WTC11 (cell line): Measurements from ENCODE around the gene NUB1. TPM values are rescaled to one million over a fixed set of nuclear protein-coding genes. Genes with fewer than 3 reads are reported as not detected.

ENCODE experiments used
- ATAC-seq: fragments of 200-7000 bp; cut with Tn5 transposase; 2 replicates; pipeline ENCODE4 v1.10.0; 2021; ENCODE audit warnings: mild to moderate bottlenecking, moderate library complexity
- CTCF ChIA-PET: fragments of 300-600 bp; sonication (Branson Sonifier 250); formaldehyde crosslinking; loops from one replicate; lab custom pipeline; 2021; ENCODE audit warnings: antibody characterized with exemption; lab: Charles Lee
- POLR2A ChIA-PET: fragments of 350-600 bp; sonication (Branson Sonifier 250); formaldehyde crosslinking; loops from one replicate; lab custom pipeline; 2021; ENCODE audit warnings: antibody characterized with exemption; lab: Charles Lee
- DNase-seq: peaks from one replicate; pipeline ENCODE4 v3.0.0; 2021; ENCODE audit warnings: low spot score
- H3K27ac Mint-ChIP-seq: 2 replicates; pipeline ENCODE4 v1.8.0; 2021; ENCODE audit warnings: mixed read lengths
- H3K27me3 Mint-ChIP-seq: 2 replicates; pipeline ENCODE4 v1.8.0; 2021; ENCODE audit warnings: low read depth, mild to moderate bottlenecking, moderate library complexity, mixed read lengths
- H3K36me3 Mint-ChIP-seq: 2 replicates; pipeline ENCODE4 v1.8.0; 2021; ENCODE audit warnings: mixed read lengths
- H3K4me1 Mint-ChIP-seq: 2 replicates; pipeline ENCODE4 v1.8.0; 2022; ENCODE audit warnings: mixed read lengths
- H3K4me3 Mint-ChIP-seq: 2 replicates; pipeline ENCODE4 v1.8.0; 2021; ENCODE audit warnings: mild to moderate bottlenecking, moderate library complexity, mixed read lengths
- H3K9me3 Mint-ChIP-seq: 2 replicates; pipeline ENCODE4 v1.8.0; 2021; ENCODE audit warnings: mixed read lengths
- AR ChIP-seq: fragments of 250-450 bp; sonication (Bioruptor Pico); IDR thresholded peaks from 2 replicates; pipeline ENCODE4 v1.9.0; 2021; ENCODE audit warnings: mild to moderate bottlenecking
- ATF1 ChIP-seq: sonication (generic); formaldehyde crosslinking; IDR thresholded peaks from 2 replicates; pipeline ENCODE4 v1.8.1; 2023; ENCODE audit warnings: mild to moderate bottlenecking, moderate library complexity, missing genetic modification reagents
- E2F5 ChIP-seq: sonication (generic); formaldehyde crosslinking; IDR thresholded peaks from 2 replicates; pipeline ENCODE4 v1.8.1; 2022; ENCODE audit warnings: mild to moderate bottlenecking, moderate library complexity, missing genetic modification reagents
- FOXP1 ChIP-seq: sonication (generic); formaldehyde crosslinking; IDR thresholded peaks from 2 replicates; pipeline ENCODE4 v1.8.0; 2022; ENCODE audit warnings: missing genetic modification reagents, mild to moderate bottlenecking, moderate library complexity, borderline replicate concordance
- GRHL2 ChIP-seq: fragments of 250-450 bp; sonication (Bioruptor Pico); IDR thresholded peaks from 2 replicates; pipeline ENCODE4 v1.8.0; 2022; ENCODE audit warnings: mild to moderate bottlenecking, moderate library complexity; ENCODE audit not compliant: insufficient replicate concordance, severe bottlenecking
- IRF1 ChIP-seq: sonication (generic); formaldehyde crosslinking; IDR thresholded peaks from 2 replicates; pipeline ENCODE4 v1.8.0; 2023; ENCODE audit warnings: missing genetic modification reagents
- IRF2 ChIP-seq: sonication (generic); formaldehyde crosslinking; IDR thresholded peaks from 2 replicates; pipeline ENCODE4 v1.8.0; 2022; ENCODE audit warnings: low read depth, missing genetic modification reagents, borderline replicate concordance
- MXD4 ChIP-seq: fragments of 250-450 bp; sonication (Bioruptor Pico); IDR thresholded peaks from 2 replicates; pipeline ENCODE4 v1.8.0; 2021; ENCODE audit warnings: mild to moderate bottlenecking, moderate library complexity, borderline replicate concordance
- NR1H2 ChIP-seq: sonication (generic); formaldehyde crosslinking; IDR thresholded peaks from 2 replicates; pipeline ENCODE4 v1.9.0; 2021; ENCODE audit warnings: mild to moderate bottlenecking, moderate library complexity, missing genetic modification reagents
- NR3C1 ChIP-seq: sonication (generic); formaldehyde crosslinking; conservative IDR thresholded peaks from 2 replicates; pipeline ENCODE4 v1.8.1; 2023; ENCODE audit warnings: low read depth, mild to moderate bottlenecking, missing genetic modification reagents
- TP53 ChIP-seq: sonication (generic); formaldehyde crosslinking; IDR thresholded peaks from 2 replicates; pipeline ENCODE4 v1.8.1; 2023; ENCODE audit warnings: mild to moderate bottlenecking, missing genetic modification reagents
- ZNF138 ChIP-seq: sonication (generic); formaldehyde crosslinking; conservative IDR thresholded peaks from 2 replicates; pipeline ENCODE4 v1.8.1; 2022; ENCODE audit warnings: mild to moderate bottlenecking, moderate library complexity, missing genetic modification reagents
- ZNF263 ChIP-seq: sonication (generic); formaldehyde crosslinking; IDR thresholded peaks from 2 replicates; pipeline ENCODE4 v1.8.1; 2022; ENCODE audit warnings: low read depth, mild to moderate bottlenecking, moderate library complexity, missing genetic modification reagents
- ZNF317 ChIP-seq: sonication (generic); formaldehyde crosslinking; IDR thresholded peaks from 2 replicates; pipeline ENCODE4 v1.8.1; 2023; ENCODE audit warnings: low read depth, mild to moderate bottlenecking, moderate library complexity, missing genetic modification reagents, borderline replicate concordance
- total RNA-seq: library from RNA; stranded (reverse); gene quantifications from 3 replicates; pipeline ENCODE4 v1.2.3, GENCODE V29; 2021
- TF ChIP-seq, protein P1 (sequence below): sonication (generic); formaldehyde crosslinking; IDR thresholded peaks from 2 replicates; pipeline ENCODE4 v1.8.1; 2023; ENCODE audit warnings: mild to moderate bottlenecking, missing genetic modification reagents, borderline replicate concordance
- TF ChIP-seq, protein P2 (sequence below): sonication (generic); formaldehyde crosslinking; IDR thresholded peaks from 2 replicates; pipeline ENCODE4 v1.8.0; 2022; ENCODE audit warnings: missing genetic modification reagents

Gene NUB1
- total RNA-seq, 1 experiment from 2014 or later = 38.3 TPM

GRCh38 chr7:151327659-151328058, 14.0 kb upstream of the NUB1 start (continued):
- TF ChIP-seq IRF1 (CRISPR knock-in tag) = no peak
- TF ChIP-seq, protein P1, sequence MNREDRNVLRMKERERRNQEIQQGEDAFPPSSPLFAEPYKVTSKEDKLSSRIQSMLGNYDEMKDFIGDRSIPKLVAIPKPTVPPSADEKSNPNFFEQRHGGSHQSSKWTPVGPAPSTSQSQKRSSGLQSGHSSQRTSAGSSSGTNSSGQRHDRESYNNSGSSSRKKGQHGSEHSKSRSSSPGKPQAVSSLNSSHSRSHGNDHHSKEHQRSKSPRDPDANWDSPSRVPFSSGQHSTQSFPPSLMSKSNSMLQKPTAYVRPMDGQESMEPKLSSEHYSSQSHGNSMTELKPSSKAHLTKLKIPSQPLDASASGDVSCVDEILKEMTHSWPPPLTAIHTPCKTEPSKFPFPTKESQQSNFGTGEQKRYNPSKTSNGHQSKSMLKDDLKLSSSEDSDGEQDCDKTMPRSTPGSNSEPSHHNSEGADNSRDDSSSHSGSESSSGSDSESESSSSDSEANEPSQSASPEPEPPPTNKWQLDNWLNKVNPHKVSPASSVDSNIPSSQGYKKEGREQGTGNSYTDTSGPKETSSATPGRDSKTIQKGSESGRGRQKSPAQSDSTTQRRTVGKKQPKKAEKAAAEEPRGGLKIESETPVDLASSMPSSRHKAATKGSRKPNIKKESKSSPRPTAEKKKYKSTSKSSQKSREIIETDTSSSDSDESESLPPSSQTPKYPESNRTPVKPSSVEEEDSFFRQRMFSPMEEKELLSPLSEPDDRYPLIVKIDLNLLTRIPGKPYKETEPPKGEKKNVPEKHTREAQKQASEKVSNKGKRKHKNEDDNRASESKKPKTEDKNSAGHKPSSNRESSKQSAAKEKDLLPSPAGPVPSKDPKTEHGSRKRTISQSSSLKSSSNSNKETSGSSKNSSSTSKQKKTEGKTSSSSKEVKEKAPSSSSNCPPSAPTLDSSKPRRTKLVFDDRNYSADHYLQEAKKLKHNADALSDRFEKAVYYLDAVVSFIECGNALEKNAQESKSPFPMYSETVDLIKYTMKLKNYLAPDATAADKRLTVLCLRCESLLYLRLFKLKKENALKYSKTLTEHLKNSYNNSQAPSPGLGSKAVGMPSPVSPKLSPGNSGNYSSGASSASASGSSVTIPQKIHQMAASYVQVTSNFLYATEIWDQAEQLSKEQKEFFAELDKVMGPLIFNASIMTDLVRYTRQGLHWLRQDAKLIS (CRISPR knock-in tag) = no peak
- TF ChIP-seq, protein P2, sequence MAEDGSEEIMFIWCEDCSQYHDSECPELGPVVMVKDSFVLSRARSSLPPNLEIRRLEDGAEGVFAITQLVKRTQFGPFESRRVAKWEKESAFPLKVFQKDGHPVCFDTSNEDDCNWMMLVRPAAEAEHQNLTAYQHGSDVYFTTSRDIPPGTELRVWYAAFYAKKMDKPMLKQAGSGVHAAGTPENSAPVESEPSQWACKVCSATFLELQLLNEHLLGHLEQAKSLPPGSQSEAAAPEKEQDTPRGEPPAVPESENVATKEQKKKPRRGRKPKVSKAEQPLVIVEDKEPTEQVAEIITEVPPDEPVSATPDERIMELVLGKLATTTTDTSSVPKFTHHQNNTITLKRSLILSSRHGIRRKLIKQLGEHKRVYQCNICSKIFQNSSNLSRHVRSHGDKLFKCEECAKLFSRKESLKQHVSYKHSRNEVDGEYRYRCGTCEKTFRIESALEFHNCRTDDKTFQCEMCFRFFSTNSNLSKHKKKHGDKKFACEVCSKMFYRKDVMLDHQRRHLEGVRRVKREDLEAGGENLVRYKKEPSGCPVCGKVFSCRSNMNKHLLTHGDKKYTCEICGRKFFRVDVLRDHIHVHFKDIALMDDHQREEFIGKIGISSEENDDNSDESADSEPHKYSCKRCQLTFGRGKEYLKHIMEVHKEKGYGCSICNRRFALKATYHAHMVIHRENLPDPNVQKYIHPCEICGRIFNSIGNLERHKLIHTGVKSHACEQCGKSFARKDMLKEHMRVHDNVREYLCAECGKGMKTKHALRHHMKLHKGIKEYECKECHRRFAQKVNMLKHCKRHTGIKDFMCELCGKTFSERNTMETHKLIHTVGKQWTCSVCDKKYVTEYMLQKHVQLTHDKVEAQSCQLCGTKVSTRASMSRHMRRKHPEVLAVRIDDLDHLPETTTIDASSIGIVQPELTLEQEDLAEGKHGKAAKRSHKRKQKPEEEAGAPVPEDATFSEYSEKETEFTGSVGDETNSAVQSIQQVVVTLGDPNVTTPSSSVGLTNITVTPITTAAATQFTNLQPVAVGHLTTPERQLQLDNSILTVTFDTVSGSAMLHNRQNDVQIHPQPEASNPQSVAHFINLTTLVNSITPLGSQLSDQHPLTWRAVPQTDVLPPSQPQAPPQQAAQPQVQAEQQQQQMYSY = no peak
- TF ChIP-seq IRF2 (CRISPR knock-in tag) = no peak
- TF ChIP-seq ZNF317 (CRISPR knock-in tag) = no peak
- TF ChIP-seq NR1H2 (CRISPR knock-in tag) = no peak

DNA sequence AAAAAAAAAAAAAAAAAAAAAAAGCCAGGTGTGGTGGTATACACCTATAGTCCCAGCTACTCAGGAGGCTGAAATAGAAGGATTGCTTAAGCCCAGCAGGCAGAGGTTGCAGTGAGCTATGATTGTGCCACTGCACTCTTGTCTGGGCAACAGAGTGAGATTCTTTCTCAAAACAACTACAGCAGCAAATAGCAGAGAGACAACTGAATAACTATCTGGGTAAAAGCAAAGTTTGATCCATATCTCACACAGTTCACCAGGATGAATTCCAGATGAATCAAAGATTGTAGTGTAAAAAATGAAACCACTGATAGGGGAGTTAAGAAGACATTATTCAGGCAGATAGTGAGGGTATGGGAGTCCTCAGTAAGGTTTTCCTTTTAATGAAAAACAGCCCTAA, 11.4 kb upstream of the NUB1 start:
- H3K4me1 Mint-ChIP-seq = peaks cover 19% of the 10 kb centered on the region
- H3K4me3 Mint-ChIP-seq = no peak overlapping the region
- H3K27ac Mint-ChIP-seq = no peak overlapping the region
- CTCF ChIA-PET = interaction anchor here (1.0 kb wide), 1 partner anchor 15 kb away, joined by 3 read pairs; no protein-coding TSS in a partner anchor
- TF ChIP-seq ZNF317 (CRISPR knock-in tag) (no peak), ZNF138 (CRISPR knock-in tag) (no peak), MXD4 (CRISPR knock-in tag) (no peak), NR3C1 (CRISPR knock-in tag) (no peak), GRHL2 (CRISPR knock-in tag) (no peak), FOXP1 (CRISPR knock-in tag) (no peak), AR (CRISPR knock-in tag) (no peak), TP53 (CRISPR knock-in tag) (no peak), E2F5 (CRISPR knock-in tag) (no peak), ATF1 (CRISPR knock-in tag) (no peak), ZNF263 (CRISPR knock-in tag) (no peak)
- POLR2A ChIA-PET = no interaction called here
- DNase-seq (no peak), ATAC-seq (no peak)
- H3K36me3 Mint-ChIP-seq = peaks cover 10% of the 10 kb centered on the region
- H3K9me3 Mint-ChIP-seq = peaks cover 24% of the 10 kb centered on the region
- peaks cover under 1% of the 10 kb centered on the region for H3K27me3 Mint-ChIP-seq
